8988T (cell line): Measurements from ENCODE around the gene CXCL5.
"Not testable (repeated sequence)": the region's sequence is repeated elsewhere in the genome, so short reads cannot be mapped to it uniquely, and the experiment has no call there.

Experiments used
- DNase-seq: peaks from one replicate; pipeline ENCODE4 v3.0.0; 2011

Gene CXCL5

DNA sequence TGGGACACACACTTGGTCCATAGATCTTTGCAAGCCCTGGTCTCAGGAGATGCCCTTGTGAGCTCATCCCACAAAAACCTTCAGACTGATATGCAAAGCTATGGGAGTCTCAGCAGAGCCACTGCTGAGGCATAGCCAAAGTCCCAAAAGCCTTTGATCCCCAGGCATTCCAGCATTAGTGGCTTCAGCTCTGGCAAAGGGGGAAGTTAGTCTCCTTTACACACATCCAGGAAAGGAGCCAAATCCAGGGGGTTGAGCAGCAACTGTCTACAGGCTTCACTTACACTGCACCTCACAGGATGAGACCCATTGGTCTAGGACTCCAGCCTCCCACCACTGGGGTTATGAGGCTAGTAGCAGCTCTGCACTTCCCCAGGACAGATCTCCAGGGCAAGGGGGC lies 30.6 kb downstream of the CXCL5 start:
- DNase-seq = no peak

- DNase-seq = no peak
Observed at GRCh38 chr4:73964862-73965611, 33.4 kb downstream of the CXCL5 start.

DNA sequence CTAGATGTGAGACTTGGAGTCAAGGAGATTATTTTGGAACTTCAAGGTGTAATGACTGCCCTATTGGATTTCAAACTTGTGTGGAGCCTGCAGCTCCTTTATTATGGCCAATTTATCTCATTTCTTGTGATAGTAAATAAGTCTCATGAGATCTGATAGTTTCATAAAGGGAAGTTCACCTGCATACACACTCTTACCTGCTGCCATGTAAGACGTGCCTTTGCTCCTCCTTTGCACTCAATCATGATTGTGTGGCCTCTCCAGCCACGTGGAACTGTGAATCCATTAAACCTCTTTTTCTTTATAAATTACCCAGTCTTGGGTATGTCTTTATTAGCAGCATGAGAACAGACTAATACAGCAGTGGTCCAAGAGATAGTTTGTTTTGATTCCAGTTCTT lies 35.8 kb downstream of the CXCL5 start:
- no peak for DNase-seq

DNA sequence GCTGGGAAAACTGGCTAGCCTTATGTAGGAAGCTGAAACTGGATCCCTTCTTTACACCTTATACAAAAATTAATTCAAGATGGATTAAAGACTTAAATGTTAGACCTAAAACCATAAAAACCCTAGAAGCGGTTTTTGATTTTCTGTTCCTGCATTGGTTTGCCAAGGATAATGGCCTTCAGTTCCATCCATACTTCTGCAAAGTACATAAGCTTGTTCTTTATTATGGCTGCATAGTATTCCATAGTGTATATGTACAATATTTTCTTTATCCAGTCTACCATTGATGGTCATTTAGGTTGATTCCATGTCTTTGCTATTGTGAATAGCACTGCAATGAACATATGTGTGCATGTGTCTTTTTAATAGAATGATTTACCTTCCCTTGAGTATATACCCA lies 39.4 kb downstream of the CXCL5 start:
- DNase-seq = not testable (repeated sequence)

GRCh38 chr4:73952352-73952751 lies 46.1 kb downstream of the CXCL5 start:
- DNase-seq = no peak

- DNase-seq = not testable (repeated sequence)
Observed at GRCh38 chr4:73950376-73950920, 48.0 kb downstream of the CXCL5 start.

- DNase-seq = no peak
Observed at GRCh38 chr4:73948990-73949706, 49.3 kb downstream of the CXCL5 start.

DNA sequence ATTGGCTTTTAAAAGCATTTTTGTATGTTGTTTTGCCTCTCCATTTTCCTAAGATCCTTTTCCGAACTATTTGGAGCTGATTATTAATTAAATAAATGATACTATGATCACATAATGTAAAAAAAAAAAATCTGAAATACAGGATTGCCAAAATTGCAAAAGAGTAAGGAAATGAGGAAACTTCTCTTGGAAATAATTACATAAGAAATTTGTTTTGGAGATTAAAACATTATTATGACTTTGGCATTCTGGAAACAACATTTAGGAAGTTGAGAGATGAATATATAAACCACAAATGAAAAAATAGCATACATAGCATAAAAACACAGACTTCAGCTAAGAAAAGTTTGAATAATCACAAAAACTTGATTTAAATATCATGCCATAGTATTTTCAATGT lies 50.2 kb downstream of the CXCL5 start:
- no peak for DNase-seq

- DNase-seq = no peak
Observed at GRCh38 chr4:73947239-73947985, 51.1 kb downstream of the CXCL5 start.

GRCh38 chr4:73945674-73946449 lies 52.6 kb downstream of the CXCL5 start:
- DNase-seq = no peak
